Upper lobe of left lung (tissue), 4 donors: ENCODE measurements around the gene CLEC14A.

Experiments
- POLR2A ChIP-seq, 4 donors: fragments of 450-650 bp; IDR thresholded peaks; one replicate each; pipeline ENCODE4 v1.5.1; 2016 to 2017; ENCODE audit warnings: antibody characterized with exemption in 4 of 4, mild to moderate bottlenecking in 2 of 4
- POLR2AphosphoS5 ChIP-seq, 2 donors: sonication (generic); formaldehyde crosslinking; IDR thresholded peaks; one replicate each; pipeline ENCODE4 v1.5.1; 2017; ENCODE audit warnings: antibody characterized with exemption in 2 of 2
- TF ChIP-seq, protein P1 (sequence below), 6 experiments: fragments of 450-650 bp in 4 of 6; fragments of 200-600 bp in 2 of 6; sonication (generic) in 2 of 6; IDR thresholded peaks; one replicate each; pipeline ENCODE4 v1.5.1; 2016 to 2019; ENCODE audit warnings: antibody characterized with exemption in 6 of 6

DNA sequence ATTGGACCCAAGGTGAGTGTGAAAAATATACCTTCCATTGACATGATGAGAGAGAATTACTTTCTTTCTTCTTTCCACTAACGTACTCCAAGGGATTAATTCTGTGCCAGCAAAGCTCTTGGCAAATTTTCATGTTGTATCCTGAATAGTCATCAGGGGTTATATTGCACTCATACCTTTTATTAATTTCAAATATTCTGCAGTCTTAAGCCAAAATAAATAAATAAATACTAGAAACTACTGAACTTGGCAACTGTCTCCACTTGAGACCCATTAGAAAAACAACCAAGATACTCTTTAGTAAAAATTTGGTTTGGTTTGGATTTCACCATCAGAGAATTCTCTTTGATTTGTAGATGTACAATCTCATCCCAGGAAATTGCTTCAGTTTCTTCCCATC, 22.1 kb upstream of the CLEC14A start:
- TF ChIP-seq POLR2AphosphoS5 (IDR thresholded peaks at IDR 0.05) = no peak
- TF ChIP-seq, protein P1, sequence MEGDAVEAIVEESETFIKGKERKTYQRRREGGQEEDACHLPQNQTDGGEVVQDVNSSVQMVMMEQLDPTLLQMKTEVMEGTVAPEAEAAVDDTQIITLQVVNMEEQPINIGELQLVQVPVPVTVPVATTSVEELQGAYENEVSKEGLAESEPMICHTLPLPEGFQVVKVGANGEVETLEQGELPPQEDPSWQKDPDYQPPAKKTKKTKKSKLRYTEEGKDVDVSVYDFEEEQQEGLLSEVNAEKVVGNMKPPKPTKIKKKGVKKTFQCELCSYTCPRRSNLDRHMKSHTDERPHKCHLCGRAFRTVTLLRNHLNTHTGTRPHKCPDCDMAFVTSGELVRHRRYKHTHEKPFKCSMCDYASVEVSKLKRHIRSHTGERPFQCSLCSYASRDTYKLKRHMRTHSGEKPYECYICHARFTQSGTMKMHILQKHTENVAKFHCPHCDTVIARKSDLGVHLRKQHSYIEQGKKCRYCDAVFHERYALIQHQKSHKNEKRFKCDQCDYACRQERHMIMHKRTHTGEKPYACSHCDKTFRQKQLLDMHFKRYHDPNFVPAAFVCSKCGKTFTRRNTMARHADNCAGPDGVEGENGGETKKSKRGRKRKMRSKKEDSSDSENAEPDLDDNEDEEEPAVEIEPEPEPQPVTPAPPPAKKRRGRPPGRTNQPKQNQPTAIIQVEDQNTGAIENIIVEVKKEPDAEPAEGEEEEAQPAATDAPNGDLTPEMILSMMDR (IDR thresholded peaks at IDR 0.05) = no peak
- no peak for TF ChIP-seq POLR2A (IDR thresholded peaks at IDR 0.05)
